PFSK-1 (cell line): ENCODE data around the gene USP34.

ENCODE experiments used
- FOXP2 ChIP-seq: optimal IDR thresholded peaks from 2 replicates; pipeline ENCODE3; 2011; ENCODE audit warnings: borderline replicate concordance, control low read depth, inconsistent platforms; ENCODE audit not compliant: insufficient read depth; ENCODE audit errors: extremely low read length, extremely low read depth
- POLR2AphosphoS5 ChIP-seq: IDR thresholded peaks from 2 replicates; pipeline ENCODE4 v1.6.1; 2012; ENCODE audit warnings: low read depth, mild to moderate bottlenecking, control low read depth, low read length, moderate library complexity
- REST ChIP-seq, 2 experiments: IDR thresholded peaks; 2 replicates each; pipeline versions ENCODE4 v1.6.1 to v1.8.0; 2011 to 2012; ENCODE audit warnings: low read depth in 2 of 2, low read length in 2 of 2, control low read depth in 1 of 2, inconsistent platforms in 1 of 2, mild to moderate bottlenecking in 1 of 2, moderate library complexity in 1 of 2; ENCODE audit not compliant: insufficient read depth in 1 of 2
- SIN3A ChIP-seq: IDR thresholded peaks from 2 replicates; pipeline ENCODE4 v1.6.1; 2012; ENCODE audit warnings: mild to moderate bottlenecking, low read length, moderate library complexity, borderline replicate concordance; ENCODE audit not compliant: insufficient read depth
- TAF1 ChIP-seq: IDR thresholded peaks from 2 replicates; pipeline ENCODE4 v1.6.1; 2012; ENCODE audit warnings: low read length, control low read depth, borderline replicate concordance; ENCODE audit not compliant: insufficient read depth

GRCh38 chr2:61398413-61398812 is 72.5 kb downstream of the USP34 start:
- TF ChIP-seq POLR2AphosphoS5 (no peak), TAF1 (no peak), REST (IDR thresholded peaks at IDR 0.05; ENCODE audit: insufficient read depth in 1 of 2, low read depth in 2 of 2, low read length in 2 of 2) (no peak), SIN3A (no peak), FOXP2 (no peak)
